HG03442 (cell line): ENCODE data around the gene LDHA.
"Not testable (repeated sequence)": the region's sequence is repeated elsewhere in the genome, so short reads cannot be mapped to it uniquely, and the experiment has no call there.

Experiments used
- ATAC-seq: cut with Tn5 transposase; IDR thresholded peaks from one replicate; pipeline ENCODE4 v1.9.1; 2021; ENCODE audit warnings: mild to moderate bottlenecking, moderate library complexity; ENCODE audit not compliant: unreplicated experiment

Gene LDHA

GRCh38 chr11:18393581-18394274, 635 bp upstream of the LDHA start:
- ATAC-seq: peak; percentile 0

DNA sequence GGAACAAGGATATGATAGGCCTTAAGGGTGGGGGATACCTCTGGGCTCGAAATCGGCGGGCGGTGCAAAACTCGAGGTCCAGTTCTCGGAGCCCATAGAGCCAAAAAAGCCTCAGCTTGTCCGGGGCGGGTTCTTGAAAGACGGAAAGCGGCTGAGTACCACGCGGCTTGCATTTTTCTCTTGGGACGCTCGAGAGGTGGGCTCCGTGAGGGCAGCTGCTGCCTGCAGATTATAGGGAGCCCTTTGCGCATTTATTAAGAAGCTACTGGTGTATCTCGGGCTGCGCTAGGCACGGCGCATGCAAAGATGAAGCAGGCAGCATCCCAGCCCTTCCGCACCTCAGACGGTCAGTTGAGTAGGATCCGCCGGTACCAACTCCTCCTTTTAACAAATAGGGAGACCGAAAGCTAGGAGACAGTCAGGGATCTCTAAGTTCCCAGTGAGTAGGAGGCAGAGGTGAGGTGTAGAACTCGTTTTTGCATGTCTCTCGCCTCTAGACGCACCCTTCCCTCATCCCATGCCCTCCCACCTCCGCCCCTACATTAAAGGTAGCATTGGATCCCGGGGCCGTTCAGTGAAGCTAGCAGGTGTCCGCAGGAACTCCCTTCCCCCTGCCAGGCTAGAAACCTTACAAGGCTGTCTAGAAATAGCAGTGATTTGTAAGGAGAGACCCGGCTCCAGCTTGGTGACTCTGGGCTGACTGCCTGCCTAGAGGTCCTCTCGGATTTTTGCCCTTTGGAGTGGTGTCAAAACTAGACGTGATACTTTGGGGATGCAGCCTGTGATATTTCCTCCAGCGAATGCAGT, 768 bp downstream of the LDHA start:
- ATAC-seq: no peak

DNA sequence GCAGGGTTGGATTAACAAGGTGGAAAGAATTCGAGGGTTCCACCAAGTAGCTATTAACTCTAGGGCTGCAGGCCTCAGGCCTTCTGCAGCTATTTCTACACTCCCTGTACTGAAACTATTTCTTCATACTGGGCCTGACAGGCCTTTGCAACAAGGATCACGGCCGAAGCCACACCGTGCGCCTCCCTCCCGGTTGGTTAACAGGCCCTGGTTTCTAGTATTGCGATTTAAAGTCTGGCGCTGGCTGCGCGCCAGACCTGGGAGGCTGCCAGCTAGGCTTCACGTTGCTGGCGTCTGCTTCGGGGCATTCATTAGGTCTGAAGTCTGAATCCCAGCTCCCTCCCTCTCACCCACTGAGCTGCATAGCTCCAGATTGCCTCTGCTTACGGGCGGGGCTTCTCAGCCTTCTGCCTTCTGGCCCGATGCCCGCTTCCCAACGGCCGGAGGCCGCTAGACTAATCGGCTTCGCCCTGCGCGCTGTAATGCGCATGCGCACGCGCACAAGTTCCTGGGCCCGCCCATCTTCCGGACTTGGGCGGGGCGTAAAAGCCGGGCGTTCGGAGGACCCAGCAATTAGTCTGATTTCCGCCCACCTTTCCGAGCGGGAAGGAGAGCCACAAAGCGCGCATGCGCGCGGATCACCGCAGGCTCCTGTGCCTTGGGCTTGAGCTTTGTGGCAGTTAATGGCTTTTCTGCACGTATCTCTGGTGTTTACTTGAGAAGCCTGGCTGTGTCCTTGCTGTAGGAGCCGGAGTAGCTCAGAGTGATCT, 1.6 kb downstream of the LDHA start:
- peak; percentile 61 for ATAC-seq

DNA sequence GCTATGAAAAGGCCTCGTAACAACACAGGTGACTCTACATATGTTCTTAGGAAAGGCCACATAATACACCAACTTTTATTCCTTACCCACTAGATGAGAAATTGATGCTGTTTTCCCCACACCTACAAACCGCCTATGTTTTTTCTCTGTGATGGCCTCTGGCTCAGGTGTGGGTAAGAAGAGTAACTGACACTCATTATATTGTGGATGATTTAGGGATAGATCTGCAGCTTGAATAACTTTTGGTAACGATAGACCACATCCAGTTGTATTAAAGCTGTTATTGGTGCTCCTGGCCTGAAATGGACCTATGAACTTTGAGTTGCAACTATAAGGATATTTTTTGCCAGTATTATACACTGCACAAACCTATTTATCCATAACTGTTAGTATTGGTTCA, 3.6 kb downstream of the LDHA start:
- ATAC-seq: no peak

DNA sequence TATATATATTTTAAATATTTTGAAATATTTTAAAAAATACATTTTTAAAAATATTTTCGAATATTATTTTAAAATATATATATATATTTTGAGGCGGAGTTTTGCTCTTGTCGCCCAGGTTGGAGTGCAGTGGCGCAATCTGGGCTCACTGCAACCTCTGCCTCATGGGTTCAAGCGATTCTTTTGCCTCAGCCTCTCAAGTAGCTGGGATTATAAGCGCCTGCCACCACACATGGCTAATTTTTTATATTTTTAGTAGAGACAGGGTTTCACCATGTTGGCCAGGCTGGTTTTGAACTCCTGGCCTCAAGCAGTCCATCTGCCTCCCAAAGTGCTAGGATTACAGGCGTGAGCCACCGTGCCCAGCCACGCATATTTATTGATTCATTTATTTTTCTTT, 6.7 kb downstream of the LDHA start:
- ATAC-seq: not testable (repeated sequence)

DNA sequence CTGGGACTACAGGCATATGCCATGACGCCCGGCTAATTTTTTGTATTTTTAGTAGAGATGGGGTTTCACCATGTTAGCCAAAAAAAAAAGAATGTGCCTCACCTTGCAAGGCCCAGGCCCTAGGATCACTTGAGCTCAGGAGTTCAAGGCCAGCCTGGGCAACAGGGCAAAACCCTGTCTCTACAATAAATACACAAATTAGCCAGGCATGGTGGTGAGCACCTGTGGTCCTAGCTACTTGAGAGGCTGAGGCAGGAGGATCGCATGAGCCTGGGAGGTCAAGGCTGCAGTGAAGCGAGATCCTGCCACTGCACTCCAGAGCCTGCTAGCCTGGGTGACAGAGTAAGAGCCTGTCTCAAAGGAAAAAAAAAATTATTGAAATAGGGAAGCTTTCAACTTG, 9.7 kb downstream of the LDHA start:
- ATAC-seq: no peak

GRCh38 chr11:18407400-18407799, 13.0 kb downstream of the LDHA start:
- not testable (repeated sequence) for ATAC-seq

- ATAC-seq: no peak
Observed at GRCh38 chr11:18408558-18409291, 14.4 kb downstream of the LDHA start.

GRCh38 chr11:18416459-18416858, 22.1 kb downstream of the LDHA start:
- ATAC-seq: no peak

DNA sequence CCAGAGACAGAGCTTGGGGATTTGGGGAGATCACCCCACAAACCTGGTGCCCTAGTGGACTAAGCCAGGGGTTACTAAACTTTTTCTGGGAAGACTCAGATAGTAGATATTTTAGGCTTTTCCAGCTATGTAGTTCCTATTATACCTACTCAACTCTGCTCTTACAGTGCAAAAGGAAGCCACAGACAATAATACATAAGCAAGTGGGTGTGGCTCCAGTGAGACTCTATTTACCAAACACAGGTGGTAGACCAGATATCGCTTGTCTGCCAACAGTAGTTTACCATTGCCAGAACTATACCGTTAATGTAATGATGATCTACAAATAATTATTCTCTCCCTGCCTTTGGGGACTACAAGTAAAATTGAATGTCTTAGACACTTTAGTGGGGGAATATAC, 24.7 kb downstream of the LDHA start:
- no peak for ATAC-seq

- ATAC-seq: no peak
Observed at GRCh38 chr11:18420067-18420466, 25.7 kb downstream of the LDHA start.

GRCh38 chr11:18427240-18427639, 32.9 kb downstream of the LDHA start:
- ATAC-seq: no peak

GRCh38 chr11:18429332-18429731, 35.0 kb downstream of the LDHA start:
- ATAC-seq: no peak

- ATAC-seq: no peak
Observed at GRCh38 chr11:18438691-18439090, 44.3 kb downstream of the LDHA start.

DNA sequence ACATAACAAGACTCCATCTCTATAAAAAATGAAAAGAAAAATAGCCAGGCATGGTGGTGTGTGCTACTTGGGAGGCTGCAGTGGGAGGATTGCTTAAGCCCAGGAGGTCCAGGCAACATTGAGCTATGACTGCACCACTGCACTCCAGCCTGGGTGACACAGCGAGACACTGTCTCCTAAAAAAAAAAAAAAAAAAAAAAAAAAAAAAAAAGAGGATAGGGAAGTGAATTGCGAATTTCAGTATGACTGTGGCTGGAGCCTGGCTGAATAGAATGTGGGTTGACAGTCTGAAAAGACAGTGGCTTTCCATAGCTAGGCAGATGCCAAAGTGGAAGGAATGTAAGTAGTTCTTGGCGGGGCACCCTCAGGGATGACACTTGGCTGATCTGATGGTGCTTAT, 54.9 kb downstream of the LDHA start:
- ATAC-seq: no peak

DNA sequence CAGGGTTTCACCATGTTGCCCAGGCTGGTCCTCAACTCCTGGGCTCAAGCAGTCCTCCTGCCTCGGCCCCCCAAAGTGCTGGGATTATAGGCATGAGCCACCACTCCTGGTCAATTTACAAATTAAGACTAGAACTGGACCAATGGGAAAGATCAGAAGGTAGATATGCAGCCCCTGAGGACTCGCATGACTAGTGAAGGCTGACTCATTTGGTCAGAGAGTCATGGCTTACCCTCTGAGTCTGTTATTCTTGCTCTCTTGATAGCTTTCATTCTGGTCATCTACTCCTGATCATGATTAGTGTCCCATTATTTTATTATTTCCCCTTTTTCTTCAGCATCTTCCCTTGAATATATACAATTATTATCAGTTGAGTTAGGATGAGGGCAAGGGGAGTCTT, 58.6 kb downstream of the LDHA start:
- no peak for ATAC-seq

GRCh38 chr11:18455686-18456372, 61.5 kb downstream of the LDHA start, which contains the start of gene LDHAL6A:
LDHAL6A (plus strand) TSS chr11:18455856; CDS start chr11:18456681, 825 bp downstream.
- no peak for ATAC-seq

GRCh38 chr11:18457450-18457849, 63.1 kb downstream of the LDHA start:
- ATAC-seq: no peak
